CD4-positive, alpha-beta T cell treated with Interleukin-15 for 4 hours (primary cell): ENCODE results near the gene ISG20.
A peak's percentile ranks its signal among the peaks of the same experiment; 100 is the strongest.

Experiments
- DNase-seq: peaks from one replicate; pipeline ENCODE4 v3.0.0-alpha.2; 2020; ENCODE audit warnings: low spot score

Gene ISG20

DNA sequence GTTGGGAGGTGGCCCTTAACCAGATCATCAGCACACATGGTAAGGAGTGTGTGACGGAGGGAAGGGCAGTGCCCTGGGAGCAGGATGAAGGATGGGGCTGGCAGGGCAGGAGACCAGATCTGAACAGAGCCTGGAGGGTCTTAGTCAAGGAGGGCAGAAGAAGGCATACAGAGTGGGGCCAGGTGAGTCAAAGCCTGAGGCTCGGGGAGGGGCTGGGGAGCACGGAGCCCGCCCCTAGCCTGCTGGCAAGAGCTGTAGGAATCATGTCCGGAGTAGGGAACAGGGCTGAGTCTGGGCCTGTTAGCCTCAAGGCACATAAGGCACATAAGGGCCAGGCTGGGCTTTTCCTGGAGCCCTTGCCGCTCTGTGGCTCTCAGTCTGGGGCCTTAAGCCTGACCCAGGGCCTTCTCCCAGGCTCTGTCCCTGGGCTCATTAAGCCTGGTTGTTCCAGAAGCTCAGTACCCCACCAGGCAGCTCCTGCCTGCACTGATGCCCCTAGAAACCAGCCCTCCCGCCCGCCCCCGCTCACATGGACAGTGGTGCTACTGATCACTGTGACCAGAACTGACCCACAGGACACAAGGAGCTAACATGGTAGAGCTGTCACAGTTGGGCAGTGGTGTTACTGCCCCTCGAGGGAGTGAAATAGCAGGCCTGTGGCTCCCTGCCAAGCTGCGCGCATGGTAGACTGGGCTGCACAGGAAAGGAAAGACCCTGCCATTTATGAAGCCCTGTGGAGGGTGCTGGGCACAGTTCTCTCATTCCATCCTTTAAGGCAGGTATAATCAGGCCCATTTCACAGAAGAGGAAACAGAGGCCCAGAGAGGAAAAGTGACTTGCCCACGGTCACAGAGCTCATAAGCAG is 14.6 kb downstream of the ISG20 start:
- no peak for DNase-seq

DNA sequence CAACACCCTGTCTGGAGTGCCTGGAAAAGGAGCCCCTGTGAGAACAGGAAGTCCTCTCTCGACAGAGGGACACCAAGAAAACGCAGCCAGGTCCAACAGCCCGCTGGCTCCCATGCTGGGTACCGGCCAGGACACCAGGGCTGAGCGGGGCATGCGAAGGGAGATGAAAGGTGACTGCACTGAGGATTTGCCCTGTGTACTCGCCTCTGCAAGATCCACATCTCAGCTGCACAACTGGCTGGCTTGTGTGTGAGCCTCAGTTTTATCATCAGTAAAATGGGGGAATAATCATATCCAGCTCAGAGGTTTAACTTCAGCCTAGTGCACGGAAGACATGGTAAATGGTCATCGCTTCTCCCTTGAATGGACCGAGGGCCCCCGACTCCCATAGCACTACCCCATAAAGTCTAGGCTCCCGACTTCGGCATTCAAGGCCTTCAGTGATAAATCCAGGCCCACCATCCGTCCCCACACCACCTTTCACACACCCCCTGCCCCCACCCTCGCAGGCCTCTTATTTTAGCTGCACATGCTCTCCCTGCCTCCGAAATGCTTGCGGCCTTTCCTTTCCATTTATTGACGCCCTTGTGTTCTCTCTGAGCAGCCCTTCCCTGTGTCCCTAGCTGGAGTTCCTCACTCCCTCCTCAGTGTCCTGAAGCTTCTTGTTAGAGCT is 15.8 kb downstream of the ISG20 start:
- DNase-seq, result no peak

- no peak for DNase-seq
Observed at GRCh38 chr15:88655103-88655553, 16.3 kb downstream of the ISG20 start.

GRCh38 chr15:88655800-88656488 is 17.1 kb downstream of the ISG20 start:
- DNase-seq, result no peak

DNA sequence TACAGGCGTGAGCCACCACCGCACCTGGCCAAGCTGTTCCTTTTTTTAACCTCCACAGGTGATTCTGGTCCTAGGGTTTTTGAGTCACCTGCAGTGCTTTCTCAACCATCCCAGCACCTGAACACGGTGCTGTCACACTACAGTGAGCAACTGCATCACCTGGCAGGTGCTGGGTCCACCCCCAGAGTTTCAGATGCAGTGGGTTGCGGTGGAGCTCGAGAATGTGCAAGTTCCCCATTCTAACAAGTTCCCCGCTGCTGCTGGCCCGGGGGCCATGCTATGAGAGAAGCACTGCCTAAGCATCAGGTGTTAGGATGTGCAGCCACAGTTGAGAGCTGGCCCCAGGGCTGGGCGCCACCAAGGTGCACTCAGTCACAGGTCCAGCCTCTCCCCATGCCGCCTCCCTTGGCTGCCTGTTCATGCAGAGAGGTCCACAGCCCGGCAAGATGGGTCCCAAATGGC is 18.0 kb downstream of the ISG20 start:
- DNase-seq, result no peak

DNA sequence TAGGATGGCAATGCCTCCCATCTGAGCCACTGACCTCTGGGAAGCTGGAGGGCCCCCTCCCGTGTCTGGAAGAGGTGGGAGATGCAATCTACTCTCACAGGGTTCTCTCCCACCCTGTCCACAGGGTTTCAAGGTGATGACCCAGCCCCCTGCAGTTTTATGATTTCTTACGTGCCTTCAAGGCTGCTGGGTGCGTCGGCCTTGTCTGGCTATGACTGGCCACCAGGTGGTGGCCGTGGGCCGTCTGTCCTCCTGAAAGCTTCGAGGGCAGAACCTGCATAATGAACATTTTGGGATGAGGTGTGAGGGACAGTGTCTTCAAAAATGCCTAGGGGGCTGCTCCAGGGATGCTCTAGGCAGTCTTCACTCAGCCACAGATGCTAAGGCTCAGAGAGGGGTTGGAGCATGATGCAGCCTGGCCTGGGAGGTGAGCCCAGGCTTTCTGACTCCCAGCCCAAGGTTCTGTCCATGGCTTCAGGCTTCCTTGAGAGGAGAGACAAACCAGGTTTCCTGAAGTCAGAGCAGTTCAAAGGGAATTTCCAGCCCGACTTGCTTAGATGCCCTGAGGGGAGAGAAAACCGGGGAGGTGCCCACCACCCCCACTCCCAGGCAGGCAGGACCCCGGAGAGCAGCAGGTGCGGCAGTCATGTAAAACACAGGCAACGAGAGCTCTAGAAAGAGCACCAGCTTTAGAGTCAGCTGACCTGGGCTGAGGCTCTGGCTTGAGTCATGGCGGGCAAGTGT is 18.7 kb downstream of the ISG20 start:
- DNase-seq, result no peak

DNA sequence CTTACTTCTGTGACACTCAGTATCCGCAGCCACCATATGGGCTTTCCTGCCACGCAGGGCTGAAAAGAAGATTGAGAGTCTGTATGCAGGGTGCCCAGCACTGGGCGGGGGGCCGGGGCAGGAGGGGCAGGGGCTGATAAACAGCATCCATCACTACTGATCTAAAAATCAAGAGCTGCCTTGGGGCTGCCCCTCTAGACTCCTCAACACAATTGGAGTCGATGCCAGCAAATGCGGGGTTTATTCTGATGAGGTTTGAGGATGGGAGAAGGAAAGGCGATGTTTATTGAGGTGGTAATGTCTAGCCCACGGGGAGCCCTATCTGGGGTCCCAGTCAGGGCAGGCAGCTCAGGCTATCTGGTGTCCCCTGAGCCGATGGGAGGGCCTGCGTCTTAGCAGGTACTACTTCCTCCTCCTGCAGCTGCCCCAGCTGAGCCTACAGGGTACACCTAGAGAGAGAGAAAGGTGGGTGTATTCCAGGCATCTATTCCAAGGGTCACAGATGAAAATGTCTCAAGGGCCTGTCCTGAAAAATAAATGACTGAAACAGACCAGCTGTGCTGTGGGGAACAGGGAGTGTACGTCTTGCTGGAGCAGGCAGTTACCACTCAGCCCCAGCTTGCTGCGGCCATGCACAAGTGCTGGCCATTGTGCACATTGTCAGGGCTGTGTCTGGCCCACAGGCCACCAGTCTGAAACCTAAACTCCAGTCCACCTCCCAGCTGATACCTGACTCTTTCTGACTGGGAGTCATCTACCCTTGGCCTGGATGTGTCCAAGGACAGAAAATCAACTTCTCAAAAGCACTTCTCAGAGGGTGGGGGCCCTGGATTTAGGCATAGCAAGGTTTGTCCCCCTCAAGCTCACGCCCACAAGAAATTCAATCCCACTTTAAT is 19.5 kb downstream of the ISG20 start:
- no peak for DNase-seq

- DNase-seq, result peak; percentile 59
Observed at GRCh38 chr15:88658972-88659931, 20.4 kb downstream of the ISG20 start.

DNA sequence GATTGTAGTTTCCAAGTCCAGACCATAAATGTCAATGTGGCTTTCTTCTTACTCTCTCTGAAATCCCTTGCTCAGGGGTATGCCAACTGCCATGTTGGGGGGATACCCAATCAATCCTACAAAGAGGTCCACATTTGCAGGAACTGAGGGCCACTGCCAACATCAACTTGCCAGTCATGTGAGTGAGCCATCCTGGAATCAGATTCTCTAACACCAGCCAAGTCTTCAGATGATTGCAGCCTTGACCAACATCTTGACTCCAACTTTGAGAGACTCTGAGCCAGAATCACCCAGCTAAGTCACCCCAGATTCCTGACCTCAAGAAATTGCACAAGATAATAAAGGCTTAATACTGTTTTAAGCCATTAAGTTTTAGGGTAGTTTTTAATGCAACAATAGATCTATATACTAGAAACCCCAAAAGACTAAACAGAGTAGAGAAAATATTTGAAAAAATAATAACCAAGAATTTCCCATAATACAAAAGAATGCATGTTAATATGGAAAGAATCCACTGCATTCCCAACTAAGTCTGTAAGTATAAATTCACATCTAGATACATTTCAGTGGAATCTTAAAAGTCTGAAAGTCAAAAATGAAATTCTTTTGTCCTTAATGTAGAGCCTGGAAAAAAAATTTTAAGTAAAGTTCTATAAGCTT is 22.4 kb downstream of the ISG20 start:
- DNase-seq, result no peak

GRCh38 chr15:88661761-88662556 is 23.1 kb downstream of the ISG20 start:
- no peak for DNase-seq

DNA sequence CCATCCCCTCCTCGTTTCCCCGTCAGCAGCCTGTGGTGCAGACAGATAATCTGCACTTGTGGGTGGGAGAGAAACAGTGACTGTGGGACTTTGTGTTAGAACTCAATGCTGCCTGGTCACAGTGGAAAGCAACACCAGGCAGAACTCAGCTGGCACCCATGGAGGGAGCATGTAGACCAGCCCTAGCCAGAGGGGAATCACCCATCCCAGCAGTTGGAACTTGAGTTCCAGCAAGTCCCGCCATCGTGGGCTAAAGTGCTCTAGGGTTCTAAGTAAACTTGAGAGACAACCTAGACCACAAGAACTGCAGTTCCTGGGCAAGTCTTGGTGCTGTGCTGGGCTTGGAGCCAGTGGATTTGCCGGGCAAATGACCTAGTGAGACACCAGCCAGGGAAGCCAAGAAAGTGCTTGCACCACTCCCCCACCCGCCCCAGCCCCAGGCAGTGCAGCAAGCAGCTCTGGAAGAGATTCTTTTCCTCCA is 24.4 kb downstream of the ISG20 start:
- no peak for DNase-seq

DNA sequence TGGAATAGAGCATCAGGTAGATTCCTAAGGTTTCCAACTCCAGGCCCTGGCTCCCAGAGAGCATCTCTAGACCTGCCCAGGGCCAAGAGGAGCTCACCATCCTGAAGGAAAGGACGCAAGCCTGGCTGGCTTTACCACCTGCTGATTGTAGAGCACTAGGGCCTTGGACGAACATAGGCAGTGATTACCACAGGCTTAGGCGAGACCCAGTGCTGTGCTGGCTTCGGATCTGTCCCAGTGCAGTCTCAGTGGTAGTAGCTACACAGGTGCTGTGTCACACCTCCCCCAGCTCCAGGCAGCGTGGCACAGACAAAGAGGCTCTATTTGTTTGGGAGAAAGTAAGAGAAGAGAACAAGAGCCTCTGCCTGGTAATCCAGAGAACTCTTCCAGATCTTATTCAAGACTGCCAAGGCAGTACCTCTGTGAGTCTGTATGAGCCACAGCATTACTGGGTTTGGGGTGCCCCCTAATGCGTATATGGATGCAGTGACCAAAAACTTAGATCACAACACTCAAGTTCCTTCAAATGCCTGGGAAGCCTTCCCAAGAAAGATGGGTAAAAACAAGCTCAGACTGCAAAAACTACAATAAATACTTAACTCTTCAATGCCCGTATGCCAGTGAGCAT is 25.4 kb downstream of the ISG20 start:
- DNase-seq, result peak; percentile 68

DNA sequence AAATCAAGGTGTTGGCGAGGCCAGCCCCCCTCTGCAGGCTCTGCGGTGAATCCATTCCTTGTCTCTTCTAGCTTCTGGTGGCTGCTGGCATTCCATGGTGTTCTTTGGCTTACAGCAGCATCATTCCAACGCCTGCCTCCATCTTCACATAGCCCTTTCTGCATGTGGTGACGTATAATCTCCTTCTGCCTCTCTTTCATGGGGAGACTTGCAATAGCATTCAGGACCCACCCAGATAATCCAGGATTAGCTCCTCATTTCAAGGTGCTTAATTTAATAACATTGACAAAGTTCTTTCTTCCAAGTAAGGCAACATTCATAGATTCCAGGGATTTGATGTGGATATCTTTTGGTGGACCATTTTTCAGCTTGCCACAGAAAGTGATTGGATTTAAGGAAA is 35.8 kb downstream of the ISG20 start:
- no peak for DNase-seq

- DNase-seq, result no peak
Observed at GRCh38 chr15:88678755-88679154, 39.9 kb downstream of the ISG20 start.

GRCh38 chr15:88680241-88681001 is 41.6 kb downstream of the ISG20 start:
- DNase-seq, result no peak

DNA sequence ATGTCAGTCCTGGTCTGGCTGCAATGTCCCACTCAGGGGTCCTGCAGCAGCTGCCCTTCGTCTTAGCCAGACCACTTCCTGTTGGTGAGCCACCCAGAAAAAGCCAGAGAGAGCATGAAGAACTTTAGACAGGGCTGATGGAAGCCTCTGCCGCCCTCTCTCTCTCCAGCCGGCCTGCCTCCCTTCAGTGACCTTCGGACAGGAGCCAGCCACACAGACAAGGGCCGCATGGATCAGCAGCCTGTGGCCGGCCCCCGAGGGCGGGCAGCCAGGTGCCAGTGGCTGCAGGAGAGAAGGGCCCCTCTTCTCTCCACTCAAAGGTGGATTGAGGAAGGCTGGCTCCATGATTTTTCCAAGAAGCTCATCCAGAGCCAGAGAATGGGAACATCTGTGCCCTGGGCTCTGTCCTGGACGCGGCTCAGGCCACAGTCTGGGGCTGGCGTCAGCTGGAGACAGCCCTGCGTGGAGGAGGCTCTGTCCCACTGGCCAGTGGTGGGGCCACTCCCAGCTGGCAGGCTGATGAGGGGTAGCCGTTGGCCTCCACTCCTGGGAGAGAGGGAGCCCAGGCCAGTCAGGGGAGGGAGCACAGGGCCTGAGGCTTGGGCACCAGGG is 42.9 kb downstream of the ISG20 start:
- no peak for DNase-seq

DNA sequence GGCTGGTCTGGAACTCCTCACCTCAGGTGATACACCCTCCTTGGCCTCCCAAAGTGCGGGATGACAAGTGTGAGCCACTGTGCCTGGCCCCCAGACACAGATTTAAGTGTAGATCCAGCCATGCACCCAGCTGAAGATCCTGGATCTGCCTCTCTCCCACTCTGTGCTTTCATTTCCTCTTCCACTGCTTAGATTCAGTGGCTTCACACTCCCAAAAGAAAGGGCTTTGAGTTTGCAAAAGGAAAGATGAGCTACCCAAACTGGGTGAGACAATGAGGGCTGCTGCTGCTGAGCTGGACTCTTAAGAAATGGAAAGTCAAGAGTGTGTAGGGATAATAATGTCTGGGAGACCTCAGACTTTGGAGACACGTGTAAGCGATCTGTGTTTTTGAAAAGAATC is 45.5 kb downstream of the ISG20 start:
- no peak for DNase-seq
